Bronchial epithelial cell (primary cell): ENCODE results near the gene RUNX1. TPM values are rescaled to one million over a fixed set of nuclear protein-coding genes. Genes with fewer than 3 reads are reported as not detected.

Source experiments
- DNase-seq: peaks from one replicate; pipeline ENCODE4 v3.0.0-alpha.2; 2010; ENCODE audit warnings: low read depth
- FAIRE-seq: peaks from 2 replicates; lab custom pipeline; 2011; peaks lifted over from hg19 to GRCh38; lab: Jason Lieb, UNC
- H3K27me3 ChIP-seq: 2 replicates; pipeline ENCODE4 v1.5.1; 2011; ENCODE audit warnings: low read length; ENCODE audit not compliant: control insufficient read depth, insufficient read depth
- H3K36me3 ChIP-seq: 2 replicates; pipeline ENCODE4 v1.5.1; 2011; ENCODE audit warnings: low read length; ENCODE audit not compliant: control insufficient read depth, insufficient read depth
- H3K4me3 ChIP-seq: 2 replicates; pipeline ENCODE4 v1.5.1; 2011; ENCODE audit warnings: mild to moderate bottlenecking, low read depth, low read length, control low read depth
- CTCF ChIP-seq: IDR thresholded peaks from 2 replicates; pipeline ENCODE4 v1.5.1; 2011; ENCODE audit warnings: mild to moderate bottlenecking, moderate library complexity, low read length, control low read depth, inconsistent platforms; ENCODE audit not compliant: insufficient read depth, severe bottlenecking
- total RNA-seq: library from RNA; depleted of rRNA; stranded (reverse); fragments of >200 nt; gene quantifications from 2 replicates; pipeline ENCODE4 v1.2.1, GENCODE V29; 2014

Gene RUNX1
- total RNA-seq, 1 donor from 2014 or later: 11.8 TPM

DNA sequence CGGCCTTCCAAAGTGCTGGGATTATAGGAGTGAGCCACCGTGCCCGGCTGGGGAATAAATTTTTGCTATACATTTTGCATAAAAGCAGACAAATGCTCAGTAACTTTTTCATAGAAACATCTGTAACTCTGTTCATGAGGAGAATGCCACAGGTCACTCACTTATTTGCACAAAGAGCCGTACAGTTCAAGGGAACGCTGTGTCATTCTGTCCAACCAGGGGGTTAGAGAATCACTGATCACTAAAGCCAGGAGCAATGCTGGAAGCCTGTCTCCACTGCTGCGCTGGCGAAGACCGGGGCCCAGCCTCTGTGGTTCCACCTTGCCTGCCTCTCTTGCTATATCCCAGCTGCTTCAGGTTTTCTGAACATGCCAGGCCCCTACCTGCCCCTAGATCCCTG lies 58.3 kb downstream of the RUNX1 start:
- DNase-seq (no peak), FAIRE-seq (no peak)
- TF ChIP-seq CTCF: no peak

DNA sequence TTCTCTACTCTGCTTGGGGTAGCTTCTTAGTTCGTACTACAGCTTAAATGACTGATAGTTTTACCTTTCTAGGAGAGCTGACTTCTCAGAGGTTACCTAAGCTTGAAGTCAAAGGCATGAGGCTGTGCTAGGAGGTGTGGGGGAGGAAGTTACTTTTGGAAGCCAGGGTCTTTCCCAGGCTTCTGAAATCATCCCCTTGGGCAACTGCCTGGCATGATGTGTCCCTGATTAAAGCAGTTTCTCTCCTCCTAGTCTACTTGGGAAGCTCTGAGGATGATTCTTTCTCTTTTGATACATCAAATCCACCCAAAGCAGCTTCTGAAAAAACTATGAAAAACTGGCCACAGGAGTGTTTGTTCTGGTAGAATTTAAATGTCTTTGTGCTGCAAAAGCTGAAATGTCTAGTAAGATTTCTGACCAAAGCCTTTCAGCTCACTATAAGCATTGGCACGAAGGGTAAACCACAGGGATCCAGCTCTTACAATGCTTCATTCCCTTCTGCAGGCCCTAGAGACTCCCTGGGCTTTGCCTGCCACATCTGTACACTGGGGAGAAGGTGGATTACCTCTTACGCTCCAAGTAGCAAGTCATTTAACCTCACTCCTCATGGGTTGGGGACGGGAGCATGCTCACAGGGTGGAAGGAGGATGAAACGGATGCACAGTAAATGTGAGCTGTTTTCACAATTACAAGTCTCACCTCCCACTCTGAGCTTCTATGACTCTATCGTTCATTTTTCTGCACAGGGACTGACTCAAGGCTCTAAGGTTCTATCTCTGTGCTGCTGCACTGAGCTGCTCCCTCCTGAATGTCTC lies 59.6 kb downstream of the RUNX1 start:
- Histone ChIP-seq H3K27me3 (no peaks in the 10 kb centered on the region), H3K36me3 (no peaks in the 10 kb centered on the region), H3K4me3 (no peak overlapping the region)
- DNase-seq: no peak
- TF ChIP-seq CTCF: no peak
- no peak for FAIRE-seq

More for the DNA sequence above, 58.3 kb downstream of the RUNX1 start:
- H3K4me3 ChIP-seq: no peak overlapping the region
- no peaks in the 10 kb centered on the region for H3K36me3 ChIP-seq
- H3K27me3 ChIP-seq: no peaks in the 10 kb centered on the region

DNA sequence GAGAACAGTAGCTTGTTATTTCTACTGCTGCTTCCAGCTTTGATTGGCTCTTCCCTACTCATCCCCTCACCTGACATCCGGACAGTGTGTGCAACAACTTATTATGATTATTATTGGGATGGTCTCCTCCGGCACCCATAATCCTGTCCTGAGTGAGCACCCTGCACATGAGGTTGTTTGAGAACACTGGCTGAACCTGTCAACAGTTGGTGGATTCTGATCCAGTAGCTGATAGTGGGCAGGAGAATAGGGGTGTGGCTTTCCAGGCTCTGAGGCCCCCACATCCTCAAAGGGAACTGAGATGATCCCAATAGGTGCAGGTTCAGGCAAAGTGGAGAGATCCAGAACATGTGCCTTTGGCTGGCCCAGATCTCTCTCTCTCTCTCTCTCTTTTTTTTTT lies 60.5 kb downstream of the RUNX1 start:
- no peak overlapping the region for H3K4me3 ChIP-seq
- no peak for TF ChIP-seq CTCF
- FAIRE-seq (no peak), DNase-seq (no peak)
- H3K36me3 ChIP-seq: no peaks in the 10 kb centered on the region
- H3K27me3 ChIP-seq: no peaks in the 10 kb centered on the region

DNA sequence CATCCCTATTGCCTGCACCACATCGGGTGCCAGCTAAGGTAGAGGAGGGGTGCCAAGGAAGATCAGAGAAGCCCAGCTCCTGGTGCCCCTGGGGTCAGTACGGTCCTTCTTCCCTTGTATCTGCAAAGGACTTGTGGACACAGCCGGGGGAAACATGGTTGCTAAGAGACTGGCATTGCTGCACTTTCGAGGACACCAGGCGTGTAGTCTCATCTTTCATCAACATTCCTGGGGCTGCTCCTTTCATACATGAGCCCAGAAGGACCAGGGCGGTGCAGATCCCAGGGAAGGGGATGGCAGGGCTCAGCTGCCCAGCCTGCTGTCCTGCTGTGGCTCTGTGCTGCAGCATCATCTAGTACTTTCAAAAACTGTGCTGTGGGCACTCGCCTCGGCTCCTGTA lies 61.0 kb downstream of the RUNX1 start:
- no peak for TF ChIP-seq CTCF
- no peak for FAIRE-seq
- Histone ChIP-seq H3K4me3 (no peak overlapping the region), H3K36me3 (no peaks in the 10 kb centered on the region), H3K27me3 (no peaks in the 10 kb centered on the region)
- no peak for DNase-seq

GRCh38 chr21:34987501-34988072 lies 61.5 kb downstream of the RUNX1 start:
- Histone ChIP-seq H3K4me3 (no peak overlapping the region), H3K27me3 (no peaks in the 10 kb centered on the region), H3K36me3 (no peaks in the 10 kb centered on the region)
- no peak for TF ChIP-seq CTCF
- no peak for DNase-seq
- no peak for FAIRE-seq
